ENCODE measurements around the gene NUBP1.

Gene NUBP1

GRCh38 chr16:10806698-10807097 lies 63.1 kb downstream of the NUBP1 start:
- no peak for DNase-seq (ENCODE audit: low read depth in 2 of 2)

GRCh38 chr16:10808218-10808617 lies 64.6 kb downstream of the NUBP1 start:
- no peak for DNase-seq (ENCODE audit: low read depth in 2 of 2)

DNA sequence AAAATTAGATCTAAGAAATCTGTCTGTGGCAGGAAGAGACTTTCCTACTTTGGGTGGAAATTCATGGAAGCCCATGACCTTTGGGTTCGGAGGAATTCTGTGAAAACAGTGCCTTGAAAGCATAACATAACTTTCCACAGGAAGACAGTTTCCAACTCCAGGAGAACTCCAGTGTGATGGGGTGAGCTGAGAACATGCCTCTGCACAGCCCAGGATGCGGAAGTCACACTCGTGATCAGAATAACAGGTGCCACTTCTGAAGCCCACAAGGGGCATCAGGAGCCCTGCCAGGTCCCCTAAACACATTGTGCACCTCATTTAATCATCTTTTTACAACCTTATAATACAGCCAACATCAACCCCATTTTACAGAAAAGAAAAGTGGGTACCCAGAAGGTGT lies 65.2 kb downstream of the NUBP1 start:
- DNase-seq (ENCODE audit: low read depth in 2 of 2), result no peak

DNA sequence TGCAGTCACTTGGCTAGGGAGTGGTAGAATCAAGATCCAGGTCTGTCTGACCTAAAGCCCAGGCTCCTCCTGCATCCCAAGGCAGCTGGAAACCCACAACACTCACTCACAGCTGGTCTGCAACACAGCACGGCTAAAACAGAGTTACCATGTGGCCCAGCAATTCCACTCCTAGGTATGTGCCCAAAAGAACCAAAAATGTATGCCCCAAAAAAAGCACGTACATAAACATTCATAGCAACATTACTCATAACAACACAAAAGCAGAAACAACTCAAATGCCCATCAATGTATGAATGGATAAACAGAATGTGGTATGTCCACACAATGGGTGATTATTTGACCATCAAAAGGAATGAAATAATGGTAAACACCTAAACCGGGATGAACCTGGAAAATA lies 66.1 kb downstream of the NUBP1 start:
- no peak for DNase-seq (ENCODE audit: low read depth in 2 of 2)

- DNase-seq (ENCODE audit: low read depth in 2 of 2), result no peak
Observed at GRCh38 chr16:10812312-10813098, 68.9 kb downstream of the NUBP1 start.

GRCh38 chr16:10813099-10813455 lies 69.4 kb downstream of the NUBP1 start:
- no peak for DNase-seq (ENCODE audit: low read depth in 2 of 2)

DNA sequence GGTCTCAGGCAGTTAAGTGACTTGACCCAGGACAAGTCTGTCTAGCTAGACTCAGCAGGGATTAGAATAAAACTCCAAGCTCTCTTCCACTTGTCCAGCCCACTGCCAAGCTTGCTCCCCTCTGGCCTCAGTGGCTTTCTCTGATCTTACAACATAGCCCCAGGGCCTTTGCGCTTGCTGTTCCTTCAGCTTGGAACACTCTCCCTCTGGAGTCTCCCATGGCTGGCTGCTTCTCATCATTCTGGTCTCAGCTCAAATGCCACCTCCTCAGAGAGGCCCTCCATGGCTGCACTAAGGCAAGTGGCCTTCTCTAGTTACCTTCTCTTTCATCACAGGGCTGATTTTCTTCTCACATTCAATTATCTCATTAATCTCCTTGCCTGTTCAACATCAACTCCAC lies 73.9 kb downstream of the NUBP1 start:
- no peak for DNase-seq (ENCODE audit: low read depth in 2 of 2)

DNA sequence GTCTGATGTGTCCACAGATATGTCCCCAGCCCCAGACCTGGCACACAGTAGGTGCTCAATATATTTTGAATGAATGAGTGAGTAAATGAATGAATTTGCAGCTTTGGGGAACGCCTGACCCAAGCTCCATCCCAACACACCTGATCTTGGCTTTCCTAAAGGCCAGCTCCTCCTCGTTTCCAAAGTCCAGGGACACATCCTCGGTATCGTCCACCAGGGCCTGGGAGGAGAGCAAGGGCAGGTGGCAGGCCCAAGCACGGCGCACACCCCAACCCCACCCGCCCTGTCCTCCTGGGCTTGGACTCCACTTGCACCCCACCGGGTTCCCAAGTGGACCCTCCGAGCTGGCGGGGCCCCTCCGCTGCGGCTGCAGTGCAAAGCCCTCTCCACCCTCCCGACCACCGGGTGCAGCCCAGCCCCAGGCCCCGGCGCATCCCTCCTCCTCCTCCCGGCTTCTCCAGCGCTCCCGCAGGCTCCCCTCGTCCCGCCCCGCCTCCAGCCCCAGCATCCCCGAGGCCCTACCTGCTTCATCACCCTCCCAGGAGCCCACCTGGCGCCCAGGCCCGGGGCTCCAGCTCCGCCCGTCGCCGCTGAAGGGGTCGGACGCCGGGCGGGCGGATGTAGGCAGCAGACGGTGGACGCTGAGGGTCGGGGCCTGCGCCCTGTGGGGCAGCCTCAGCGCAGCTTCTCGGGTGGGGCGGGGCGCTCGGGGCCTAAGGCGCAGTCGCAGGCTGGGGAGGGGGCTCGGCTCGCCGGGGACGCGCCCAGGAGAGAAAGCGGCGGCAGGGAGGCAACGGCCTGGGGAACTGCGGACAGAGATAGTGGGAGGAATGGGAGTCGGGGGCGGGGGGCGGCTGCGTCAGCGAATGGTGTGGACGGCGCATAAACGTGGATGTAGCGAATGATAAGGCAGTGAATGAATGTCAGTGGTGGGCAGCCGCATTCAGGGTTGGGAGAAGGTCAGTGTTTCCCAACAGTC lies 74.6 kb downstream of the NUBP1 start, which contains the start of gene TVP23A:
TSS of gene TVP23A (minus strand) at position 832 of the 979 bp plus-strand sequence. CDS start at position 531, 301 bp downstream.
- no peak for DNase-seq (ENCODE audit: low read depth in 2 of 2)
